Neuronal stem cell (in vitro differentiated cells): Measurements from ENCODE around the gene CCM2.

Experiments used
- DNase-seq: peaks from one replicate; pipeline ENCODE4 v3.0.0-alpha.2; 2013; ENCODE audit warnings: low spot score
- H2AFZ ChIP-seq: one replicate; pipeline ENCODE4 v1.6.1; 2013; ENCODE audit warnings: mild to moderate bottlenecking, low read length, inconsistent platforms
- H2AK5ac ChIP-seq: 2 replicates; pipeline ENCODE4 v1.6.1; 2013; ENCODE audit warnings: low read depth, mild to moderate bottlenecking, inconsistent platforms, low read length, moderate library complexity, mixed read lengths
- H2BK120ac ChIP-seq: 2 replicates; pipeline ENCODE4 v1.6.1; 2013; ENCODE audit warnings: low read depth, mild to moderate bottlenecking, inconsistent platforms, low read length, moderate library complexity, mixed read lengths
- H2BK12ac ChIP-seq: one replicate; pipeline ENCODE4 v1.6.1; 2013; ENCODE audit warnings: low read length, inconsistent platforms
- H2BK15ac ChIP-seq: 2 replicates; pipeline ENCODE4 v1.6.1; 2013; ENCODE audit warnings: mild to moderate bottlenecking, low read length, inconsistent platforms, mixed read lengths
- H2BK5ac ChIP-seq: one replicate; pipeline ENCODE4 v1.6.1; 2013; ENCODE audit warnings: inconsistent platforms, mild to moderate bottlenecking, low read length, moderate library complexity
- H3K14ac ChIP-seq: one replicate; pipeline ENCODE4 v1.6.1; 2013; ENCODE audit warnings: low read length, inconsistent platforms
- H3K18ac ChIP-seq: 2 replicates; pipeline ENCODE4 v1.6.1; 2013; ENCODE audit warnings: low read length, inconsistent platforms
- H3K23ac ChIP-seq: 2 replicates; pipeline ENCODE4 v1.6.1; 2013; ENCODE audit warnings: low read depth, mild to moderate bottlenecking, mixed read lengths, low read length, inconsistent platforms; ENCODE audit not compliant: poor library complexity
- H3K27ac ChIP-seq: replicated peaks from 3 replicates; pipeline ENCODE4 v1.5.1; 2013; ENCODE audit warnings: low read length, inconsistent platforms
- H3K27me3 ChIP-seq, 3 experiments: 2 replicates each; pipeline ENCODE4 v1.6.1; 2013; ENCODE audit warnings: low read length in 3 of 3, mild to moderate bottlenecking in 2 of 3, inconsistent platforms in 1 of 3, low read depth in 1 of 3, mixed read lengths in 1 of 3, moderate library complexity in 1 of 3; ENCODE audit not compliant: control insufficient read depth in 3 of 3, insufficient read depth in 3 of 3
- H3K36me3 ChIP-seq, 2 donors: replicated peaks in 1 of 2; 2 replicates each; pipeline ENCODE4 v1.6.1; 2013; ENCODE audit warnings: low read length in 2 of 2; ENCODE audit not compliant: control insufficient read depth in 2 of 2, insufficient read depth in 2 of 2
- H3K4ac ChIP-seq: 2 replicates; pipeline ENCODE4 v1.6.1; 2013; ENCODE audit warnings: inconsistent platforms, mild to moderate bottlenecking, low read length, moderate library complexity
- H3K4me1 ChIP-seq, 2 donors: 1 replicate in 1 of 2; 2 replicates in 1 of 2; pipeline ENCODE4 v1.6.1; 2013; ENCODE audit warnings: low read length in 2 of 2, low read depth in 1 of 2; ENCODE audit not compliant: control insufficient read depth in 2 of 2, insufficient read depth in 1 of 2
- H3K4me2 ChIP-seq: one replicate; pipeline ENCODE4 v1.6.1; 2013; ENCODE audit warnings: mild to moderate bottlenecking, low read length, inconsistent platforms; ENCODE audit not compliant: insufficient read depth, poor library complexity, severe bottlenecking
- H3K4me3 ChIP-seq, 2 donors: 2 replicates each; pipeline ENCODE4 v1.5.1; 2013; ENCODE audit warnings: low read length in 2 of 2, mild to moderate bottlenecking in 2 of 2, inconsistent platforms in 1 of 2, moderate library complexity in 1 of 2
- H3K79me1 ChIP-seq: one replicate; pipeline ENCODE4 v1.6.1; 2013; ENCODE audit warnings: low read depth, mild to moderate bottlenecking, inconsistent platforms, low read length, moderate library complexity
- H3K9ac ChIP-seq: one replicate; pipeline ENCODE4 v1.6.1; 2013; ENCODE audit warnings: mild to moderate bottlenecking, low read depth, low read length, inconsistent platforms; ENCODE audit not compliant: poor library complexity
- H3K9me3 ChIP-seq, 2 donors: replicated peaks in 1 of 2; 2 replicates each; pipeline versions ENCODE3 to v1.6.1; 2013; ENCODE audit warnings: low read length in 2 of 2, mild to moderate bottlenecking in 2 of 2, inconsistent platforms in 1 of 2, low read depth in 1 of 2, mixed read lengths in 1 of 2, moderate library complexity in 1 of 2; ENCODE audit not compliant: control insufficient read depth in 2 of 2, insufficient read depth in 1 of 2
- H4K8ac ChIP-seq: one replicate; pipeline ENCODE4 v1.6.1; 2013; ENCODE audit warnings: low read depth, mild to moderate bottlenecking, inconsistent platforms, low read length, moderate library complexity
- H4K91ac ChIP-seq: one replicate; pipeline ENCODE4 v1.6.1; 2013; ENCODE audit warnings: low read length, low read depth, mild to moderate bottlenecking, inconsistent platforms; ENCODE audit not compliant: poor library complexity
- WGBS, 2 donors: extraction: QIAGEN DNeasy Blood & Tissue Kit; methylation state at CpG; one replicate each; pipeline ENCODE4 v1.1.7; 2013; ENCODE audit warnings: missing lambda C conversion rate in 2 of 2, mixed read lengths in 1 of 2; ENCODE audit not compliant: insufficient read length in 2 of 2, insufficient replicate concordance in 1 of 2; ENCODE audit errors: extremely low coverage in 2 of 2; 5-methylcytosine and 5-hydroxymethylcytosine counted together

CCM2 gene

GRCh38 chr7:45055016-45055415 is 55.0 kb downstream of the CCM2 start:
- Histone ChIP-seq H3K36me3 (peaks cover 6 to 30% of the 10 kb centered on the region in 2 donors), H3K9ac (no peak overlapping the region), H3K27me3 (no peaks in the 10 kb centered on the region), H4K8ac (no peak overlapping the region), H2AK5ac (no peak overlapping the region), H2BK12ac (no peak overlapping the region), H3K4me2 (no peak overlapping the region), H4K91ac (no peak overlapping the region), H3K14ac (no peak overlapping the region), H3K9me3 (peaks cover 0 to 3% of the 10 kb centered on the region in 2 donors), H2BK120ac (no peak overlapping the region), H3K27ac (no peak overlapping the region), H2BK5ac (no peak overlapping the region), H2AFZ (no peak overlapping the region), H3K4me1 (no peaks in the 10 kb centered on the region), H3K4ac (no peak overlapping the region), H3K18ac (no peak overlapping the region), H2BK15ac (no peak overlapping the region), H3K79me1 (peaks cover 5% of the 10 kb centered on the region), H3K4me3 (no peak overlapping the region), H3K23ac (no peak overlapping the region)
- DNase-seq, result no peak
- WGBS, 2 donors, result no CpG with 5 or more reads among the region's 5 CpGs

GRCh38 chr7:45055594-45056219 is 55.7 kb downstream of the CCM2 start:
- no peak overlapping the region for H4K8ac ChIP-seq
- no peak overlapping the region for H2BK15ac ChIP-seq
- no peak overlapping the region for H3K27ac ChIP-seq
- no peak overlapping the region for H2BK12ac ChIP-seq
- H3K79me1 ChIP-seq, result peaks cover 5% of the 10 kb centered on the region
- no peak overlapping the region for H2BK5ac ChIP-seq
- no peak overlapping the region for H3K14ac ChIP-seq
- H2AK5ac ChIP-seq, result no peak overlapping the region
- H3K23ac ChIP-seq, result no peak overlapping the region
- DNase-seq, result no peak
- H3K36me3 ChIP-seq, result peaks cover 6 to 23% of the 10 kb centered on the region in 2 donors
- H3K4me1 ChIP-seq, result no peaks in the 10 kb centered on the region
- no peak overlapping the region for H3K9ac ChIP-seq
- no CpG with 5 or more reads among the region's 5 CpGs for WGBS, 2 donors
- H4K91ac ChIP-seq, result no peak overlapping the region
- no peak overlapping the region for H3K18ac ChIP-seq
- peaks cover 0 to 3% of the 10 kb centered on the region in 2 donors for H3K9me3 ChIP-seq
- no peak overlapping the region for H2BK120ac ChIP-seq
- H2AFZ ChIP-seq, result no peak overlapping the region
- no peak overlapping the region for H3K4me3 ChIP-seq
- H3K4ac ChIP-seq, result no peak overlapping the region
- H3K4me2 ChIP-seq, result no peak overlapping the region
- H3K27me3 ChIP-seq, result no peaks in the 10 kb centered on the region

- Histone ChIP-seq H2AFZ (no peak overlapping the region), H4K91ac (no peak overlapping the region), H3K4me2 (no peak overlapping the region), H3K27me3 (no peaks in the 10 kb centered on the region), H2BK5ac (no peak overlapping the region), H2BK15ac (no peak overlapping the region), H2BK12ac (no peak overlapping the region), H3K4me1 (no peaks in the 10 kb centered on the region), H4K8ac (no peak overlapping the region), H2BK120ac (no peak overlapping the region), H3K4ac (no peak overlapping the region), H3K4me3 (no peak overlapping the region), H3K36me3 (peaks cover 2 to 19% of the 10 kb centered on the region in 2 donors), H3K79me1 (peaks cover 3% of the 10 kb centered on the region), H3K27ac (no peak overlapping the region), H3K18ac (no peak overlapping the region), H3K23ac (no peak overlapping the region), H3K14ac (no peak overlapping the region), H3K9ac (no peak overlapping the region), H2AK5ac (no peak overlapping the region), H3K9me3 (peaks cover 0 to 3% of the 10 kb centered on the region in 2 donors)
- no peak for DNase-seq
- no CpG with 5 or more reads among the region's 5 CpGs for WGBS, 2 donors
These were observed 57.9 kb downstream of the CCM2 start for GRCh38 chr7:45057878-45058277.

- no CpG with 5 or more reads among the region's 3 CpGs for WGBS, 2 donors
- H3K27ac ChIP-seq, result no peak overlapping the region
- no peak overlapping the region for H3K23ac ChIP-seq
- peaks cover 13 to 30% of the 10 kb centered on the region in 2 donors for H3K36me3 ChIP-seq
- H3K4me3 ChIP-seq, result no peak overlapping the region
- no peak overlapping the region for H2BK12ac ChIP-seq
- no peak overlapping the region for H4K8ac ChIP-seq
- no peak overlapping the region for H2BK5ac ChIP-seq
- H3K79me1 ChIP-seq, result no peaks in the 10 kb centered on the region
- H4K91ac ChIP-seq, result no peak overlapping the region
- H3K9ac ChIP-seq, result no peak overlapping the region
- H2BK120ac ChIP-seq, result no peak overlapping the region
- H3K27me3 ChIP-seq, result no peaks in the 10 kb centered on the region
- H2BK15ac ChIP-seq, result no peak overlapping the region
- no peak for DNase-seq
- no peak overlapping the region for H3K18ac ChIP-seq
- no peak overlapping the region for H3K14ac ChIP-seq
- no peaks in the 10 kb centered on the region for H3K4me1 ChIP-seq
- no peak overlapping the region for H2AFZ ChIP-seq
- H3K4ac ChIP-seq, result no peak overlapping the region
- H2AK5ac ChIP-seq, result no peak overlapping the region
- no peaks in the 10 kb centered on the region for H3K9me3 ChIP-seq
- no peak overlapping the region for H3K4me2 ChIP-seq
These were observed 60.3 kb downstream of the CCM2 start for GRCh38 chr7:45060295-45060694.
